ENCODE data around the gene IMPG1.

Gene IMPG1

GRCh38 chr6:76072562-76072961 lies at the start of gene IMPG1:
Gene IMPG1 (minus strand): TSS chr6:76072662. CDS start chr6:76072488, 174 bp downstream.
- no peak for DNase-seq

- no peak for DNase-seq
These were observed 47.8 kb upstream of the IMPG1 start for GRCh38 chr6:76120302-76120701.

GRCh38 chr6:76073281-76073680 lies 819 bp upstream of the IMPG1 start:
- DNase-seq, result no peak

- no peak for DNase-seq
These were observed 15.0 kb downstream of the IMPG1 start for GRCh38 chr6:76057469-76057868.

- DNase-seq, result no peak
These were observed 20.1 kb downstream of the IMPG1 start for GRCh38 chr6:76052314-76052713.

GRCh38 chr6:76043690-76044089 lies 28.8 kb downstream of the IMPG1 start:
- no peak for DNase-seq

GRCh38 chr6:76035713-76036112 lies 36.7 kb downstream of the IMPG1 start:
- no peak for DNase-seq

- no peak for DNase-seq
These were observed 46.4 kb downstream of the IMPG1 start for GRCh38 chr6:76026101-76026500.

GRCh38 chr6:76014626-76015530 lies 57.6 kb downstream of the IMPG1 start:
- no peak for DNase-seq

- no peak for DNase-seq
These were observed 68.3 kb downstream of the IMPG1 start for GRCh38 chr6:76004202-76004601.

- no peak for DNase-seq
These were observed 68.8 kb downstream of the IMPG1 start for GRCh38 chr6:76003686-76004085.

- no peak for DNase-seq
These were observed 69.3 kb downstream of the IMPG1 start for GRCh38 chr6:76003113-76003512.

- no peak for DNase-seq
These were observed 71.8 kb downstream of the IMPG1 start for GRCh38 chr6:76000629-76001028.

- no peak for DNase-seq
These were observed 74.8 kb downstream of the IMPG1 start for GRCh38 chr6:75997696-75998095.

GRCh38 chr6:75993236-75994162 lies 79.0 kb downstream of the IMPG1 start:
- no peak for DNase-seq

- DNase-seq, result no peak
These were observed 80.5 kb downstream of the IMPG1 start for GRCh38 chr6:75991941-75992340.

GRCh38 chr6:75986935-75987334 lies 85.5 kb downstream of the IMPG1 start:
- DNase-seq, result no peak

- DNase-seq, result no peak
These were observed 96.6 kb downstream of the IMPG1 start for GRCh38 chr6:75975904-75976303.

- no peak for DNase-seq
These were observed 102.4 kb downstream of the IMPG1 start for GRCh38 chr6:75970093-75970492.

GRCh38 chr6:75968143-75968542 lies 104.3 kb downstream of the IMPG1 start:
- no peak for DNase-seq

GRCh38 chr6:75963569-75963968 lies 108.9 kb downstream of the IMPG1 start:
- DNase-seq, result no peak

- no peak for DNase-seq
These were observed 120.3 kb downstream of the IMPG1 start for GRCh38 chr6:75952128-75952527.

GRCh38 chr6:75947935-75948334 lies 124.5 kb downstream of the IMPG1 start:
- DNase-seq, result no peak

Measured in NCI-H446 treated with DMSO at 0.1 percent for 48 hours (cell line).